ENCODE data around the gene CRTC1. TPM values are rescaled to one million over a fixed set of nuclear protein-coding genes. Genes with fewer than 3 reads are reported as not detected.

CRTC1 gene
- total and polyA plus RNA-seq, 2 of the 13 experiments (the other 11 are each of a cell fraction or from before 2014, with no cell fraction given) = 2.0 to 2.7 TPM

DNA sequence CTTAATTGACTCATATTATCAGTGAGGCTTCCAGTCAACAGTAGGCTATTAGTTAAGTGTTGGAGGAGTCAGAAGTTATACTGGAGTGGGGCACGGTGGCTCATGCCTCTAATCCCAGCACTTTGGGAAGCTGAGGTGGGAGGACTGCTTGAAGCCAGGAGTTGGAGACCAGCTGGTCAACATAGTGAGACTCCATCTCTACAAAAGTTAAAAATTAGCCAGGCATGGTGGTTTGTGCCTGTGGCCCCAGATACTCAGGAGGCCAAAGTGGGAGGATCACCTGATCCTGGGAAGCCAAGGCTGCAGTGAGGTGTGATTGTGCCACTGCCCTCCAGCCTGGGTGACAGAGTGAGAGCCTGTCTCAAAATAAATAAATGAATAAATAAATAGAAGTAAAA is 54.5 kb downstream of the CRTC1 start (continued):
- no peak for TF ChIP-seq ZNF160 (CRISPR knock-in tag; IDR thresholded peaks at IDR 0.05)
- TF ChIP-seq NR3C1 (CRISPR knock-in tag; IDR thresholded peaks at IDR 0.05) = no peak
- no peak for TF ChIP-seq JUNB (CRISPR knock-in tag; IDR thresholded peaks at IDR 0.05; ENCODE audit: borderline replicate concordance)
- TF ChIP-seq TGIF2 (CRISPR knock-in tag; IDR thresholded peaks at IDR 0.05) = no peak
- TF ChIP-seq PPARG (CRISPR knock-in tag; conservative IDR thresholded peaks at IDR 0.05) = 0 out of 2 replicates have a peak, but pooled peaks have one; percentile 12
- TF ChIP-seq BRD4 (CRISPR knock-in tag; IDR thresholded peaks at IDR 0.05) = no peak
- TF ChIP-seq ZNF678 (CRISPR knock-in tag; IDR thresholded peaks at IDR 0.05) = no peak
- no peak for TF ChIP-seq AGO1 (IDR thresholded peaks at IDR 0.05; ENCODE audit: low read depth, low read length, poor library complexity, severe bottlenecking)
- TF ChIP-seq ELF3 (CRISPR knock-in tag; IDR thresholded peaks at IDR 0.05) = peak; percentile 41; the same call in 1 of the 2 replicates
- TF ChIP-seq TEAD3 (CRISPR knock-in tag; optimal IDR thresholded peaks at IDR 0.05; ENCODE audit: borderline replicate concordance) = peak; percentile 20
- TF ChIP-seq HDAC6 (IDR thresholded peaks at IDR 0.05; ENCODE audit: low read depth, low read length) = no peak
- no peak for TF ChIP-seq NFYC (CRISPR knock-in tag; IDR thresholded peaks at IDR 0.05)
- TF ChIP-seq ZNF7 (CRISPR knock-in tag; IDR thresholded peaks at IDR 0.05) = no peak
- TF ChIP-seq ZNF768 (CRISPR knock-in tag; IDR thresholded peaks at IDR 0.05) = no peak
- TF ChIP-seq SPEN (CRISPR knock-in tag; IDR thresholded peaks at IDR 0.05; ENCODE audit: low read depth) = peak; percentile 66; the same call in 1 of the 2 replicates
- TF ChIP-seq, protein P1, sequence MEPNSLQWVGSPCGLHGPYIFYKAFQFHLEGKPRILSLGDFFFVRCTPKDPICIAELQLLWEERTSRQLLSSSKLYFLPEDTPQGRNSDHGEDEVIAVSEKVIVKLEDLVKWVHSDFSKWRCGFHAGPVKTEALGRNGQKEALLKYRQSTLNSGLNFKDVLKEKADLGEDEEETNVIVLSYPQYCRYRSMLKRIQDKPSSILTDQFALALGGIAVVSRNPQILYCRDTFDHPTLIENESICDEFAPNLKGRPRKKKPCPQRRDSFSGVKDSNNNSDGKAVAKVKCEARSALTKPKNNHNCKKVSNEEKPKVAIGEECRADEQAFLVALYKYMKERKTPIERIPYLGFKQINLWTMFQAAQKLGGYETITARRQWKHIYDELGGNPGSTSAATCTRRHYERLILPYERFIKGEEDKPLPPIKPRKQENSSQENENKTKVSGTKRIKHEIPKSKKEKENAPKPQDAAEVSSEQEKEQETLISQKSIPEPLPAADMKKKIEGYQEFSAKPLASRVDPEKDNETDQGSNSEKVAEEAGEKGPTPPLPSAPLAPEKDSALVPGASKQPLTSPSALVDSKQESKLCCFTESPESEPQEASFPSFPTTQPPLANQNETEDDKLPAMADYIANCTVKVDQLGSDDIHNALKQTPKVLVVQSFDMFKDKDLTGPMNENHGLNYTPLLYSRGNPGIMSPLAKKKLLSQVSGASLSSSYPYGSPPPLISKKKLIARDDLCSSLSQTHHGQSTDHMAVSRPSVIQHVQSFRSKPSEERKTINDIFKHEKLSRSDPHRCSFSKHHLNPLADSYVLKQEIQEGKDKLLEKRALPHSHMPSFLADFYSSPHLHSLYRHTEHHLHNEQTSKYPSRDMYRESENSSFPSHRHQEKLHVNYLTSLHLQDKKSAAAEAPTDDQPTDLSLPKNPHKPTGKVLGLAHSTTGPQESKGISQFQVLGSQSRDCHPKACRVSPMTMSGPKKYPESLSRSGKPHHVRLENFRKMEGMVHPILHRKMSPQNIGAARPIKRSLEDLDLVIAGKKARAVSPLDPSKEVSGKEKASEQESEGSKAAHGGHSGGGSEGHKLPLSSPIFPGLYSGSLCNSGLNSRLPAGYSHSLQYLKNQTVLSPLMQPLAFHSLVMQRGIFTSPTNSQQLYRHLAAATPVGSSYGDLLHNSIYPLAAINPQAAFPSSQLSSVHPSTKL (CRISPR knock-in tag; IDR thresholded peaks at IDR 0.05) = peak; percentile 57
- TF ChIP-seq SYNCRIP (IDR thresholded peaks at IDR 0.05; ENCODE audit: insufficient read depth, low read depth, low read length) = no peak
- no peak for TF ChIP-seq ELF4 (CRISPR knock-in tag; IDR thresholded peaks at IDR 0.05; ENCODE audit: borderline replicate concordance)
- TF ChIP-seq, protein P2, sequence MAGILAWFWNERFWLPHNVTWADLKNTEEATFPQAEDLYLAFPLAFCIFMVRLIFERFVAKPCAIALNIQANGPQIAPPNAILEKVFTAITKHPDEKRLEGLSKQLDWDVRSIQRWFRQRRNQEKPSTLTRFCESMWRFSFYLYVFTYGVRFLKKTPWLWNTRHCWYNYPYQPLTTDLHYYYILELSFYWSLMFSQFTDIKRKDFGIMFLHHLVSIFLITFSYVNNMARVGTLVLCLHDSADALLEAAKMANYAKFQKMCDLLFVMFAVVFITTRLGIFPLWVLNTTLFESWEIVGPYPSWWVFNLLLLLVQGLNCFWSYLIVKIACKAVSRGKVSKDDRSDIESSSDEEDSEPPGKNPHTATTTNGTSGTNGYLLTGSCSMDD (CRISPR knock-in tag; IDR thresholded peaks at IDR 0.05) = no peak
- 0 out of 2 replicates have a peak, but pooled peaks have one; percentile 21 for TF ChIP-seq PITX1 (CRISPR knock-in tag; IDR thresholded peaks at IDR 0.05)
- peak; percentile 45; the same call in 1 of the 2 replicates for TF ChIP-seq PHF21A (CRISPR knock-in tag; IDR thresholded peaks at IDR 0.05)
- TF ChIP-seq NFRKB (IDR thresholded peaks at IDR 0.05) = no peak
- no peak for TF ChIP-seq AGO2 (optimal IDR thresholded peaks at IDR 0.05; ENCODE audit: low read depth, low read length)
- TF ChIP-seq SRF (IDR thresholded peaks at IDR 0.05; ENCODE audit: low read depth, low read length) = no peak
- TF ChIP-seq GATAD1 (CRISPR knock-in tag; IDR thresholded peaks at IDR 0.05) = peak; percentile 21; the same call in 1 of the 2 replicates
- TF ChIP-seq, protein P3, sequence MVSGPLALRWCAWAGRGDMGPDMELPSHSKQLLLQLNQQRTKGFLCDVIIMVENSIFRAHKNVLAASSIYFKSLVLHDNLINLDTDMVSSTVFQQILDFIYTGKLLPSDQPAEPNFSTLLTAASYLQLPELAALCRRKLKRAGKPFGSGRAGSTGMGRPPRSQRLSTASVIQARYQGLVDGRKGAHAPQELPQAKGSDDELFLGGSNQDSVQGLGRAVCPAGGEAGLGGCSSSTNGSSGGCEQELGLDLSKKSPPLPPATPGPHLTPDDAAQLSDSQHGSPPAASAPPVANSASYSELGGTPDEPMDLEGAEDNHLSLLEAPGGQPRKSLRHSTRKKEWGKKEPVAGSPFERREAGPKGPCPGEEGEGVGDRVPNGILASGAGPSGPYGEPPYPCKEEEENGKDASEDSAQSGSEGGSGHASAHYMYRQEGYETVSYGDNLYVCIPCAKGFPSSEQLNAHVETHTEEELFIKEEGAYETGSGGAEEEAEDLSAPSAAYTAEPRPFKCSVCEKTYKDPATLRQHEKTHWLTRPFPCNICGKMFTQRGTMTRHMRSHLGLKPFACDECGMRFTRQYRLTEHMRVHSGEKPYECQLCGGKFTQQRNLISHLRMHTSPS (CRISPR knock-in tag; IDR thresholded peaks at IDR 0.05; ENCODE audit: low read depth) = no peak
- no peak for TF ChIP-seq MBD4 (IDR thresholded peaks at IDR 0.05; ENCODE audit: borderline replicate concordance, low read length)

Measured in HepG2 (cell line).